GM19238 (cell line): ENCODE results near the gene KCTD8.

ENCODE experiments used
- DNase-seq: peaks from one replicate; pipeline ENCODE4 v3.0.0; 2011; ENCODE audit warnings: low spot score; ENCODE audit not compliant: insufficient read length

The KCTD8 gene

DNA sequence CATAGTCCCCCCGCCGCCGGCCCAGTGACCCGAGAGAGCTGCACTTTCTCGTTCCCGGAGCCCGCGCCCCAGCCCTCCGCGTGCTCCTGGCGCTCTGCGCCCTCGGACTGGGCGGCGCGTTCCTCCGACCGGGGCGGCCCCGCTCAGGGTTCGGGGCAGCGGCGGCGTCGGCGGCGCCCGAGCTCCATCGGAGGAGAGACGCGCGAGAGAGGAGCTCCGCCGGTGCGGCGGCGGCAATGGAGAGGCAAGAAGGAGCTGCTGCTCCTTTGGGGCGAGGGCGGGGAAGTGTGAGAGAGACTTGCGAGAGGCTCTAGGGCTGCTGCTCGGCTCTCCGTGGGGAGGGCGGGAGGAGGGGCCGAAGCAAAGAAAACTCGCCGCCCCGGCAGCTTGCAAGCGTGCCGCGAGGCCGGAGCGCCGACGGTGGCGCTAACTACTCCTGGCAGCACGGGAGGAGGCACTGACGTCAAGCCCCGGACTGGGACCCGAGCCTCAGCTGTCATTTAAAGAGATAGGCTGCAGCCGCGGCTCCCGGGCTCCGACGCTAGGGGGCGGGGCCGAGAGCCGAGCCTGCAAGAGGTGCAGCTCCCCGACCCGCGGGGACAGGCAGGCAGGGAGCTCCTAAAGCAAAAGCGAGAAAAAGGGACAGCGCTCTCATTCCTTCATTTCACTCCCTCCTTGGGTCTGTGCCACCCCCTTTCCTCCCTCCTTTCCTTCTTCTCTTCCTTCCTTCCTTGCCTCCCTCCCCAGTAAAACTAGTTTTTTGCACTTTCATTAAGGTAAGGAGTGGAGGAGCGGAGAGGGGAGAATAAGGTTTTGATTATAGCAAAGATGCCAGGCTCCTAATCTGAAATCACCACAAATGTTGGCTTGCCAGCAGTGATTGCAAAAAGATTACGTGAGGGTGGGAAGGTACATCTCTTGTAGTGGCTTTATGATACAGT, at the start of gene KCTD8:
Gene KCTD8 (minus strand): TSS at position 289 of the 941 bp plus-strand sequence.
- peak; percentile 67 for DNase-seq

DNA sequence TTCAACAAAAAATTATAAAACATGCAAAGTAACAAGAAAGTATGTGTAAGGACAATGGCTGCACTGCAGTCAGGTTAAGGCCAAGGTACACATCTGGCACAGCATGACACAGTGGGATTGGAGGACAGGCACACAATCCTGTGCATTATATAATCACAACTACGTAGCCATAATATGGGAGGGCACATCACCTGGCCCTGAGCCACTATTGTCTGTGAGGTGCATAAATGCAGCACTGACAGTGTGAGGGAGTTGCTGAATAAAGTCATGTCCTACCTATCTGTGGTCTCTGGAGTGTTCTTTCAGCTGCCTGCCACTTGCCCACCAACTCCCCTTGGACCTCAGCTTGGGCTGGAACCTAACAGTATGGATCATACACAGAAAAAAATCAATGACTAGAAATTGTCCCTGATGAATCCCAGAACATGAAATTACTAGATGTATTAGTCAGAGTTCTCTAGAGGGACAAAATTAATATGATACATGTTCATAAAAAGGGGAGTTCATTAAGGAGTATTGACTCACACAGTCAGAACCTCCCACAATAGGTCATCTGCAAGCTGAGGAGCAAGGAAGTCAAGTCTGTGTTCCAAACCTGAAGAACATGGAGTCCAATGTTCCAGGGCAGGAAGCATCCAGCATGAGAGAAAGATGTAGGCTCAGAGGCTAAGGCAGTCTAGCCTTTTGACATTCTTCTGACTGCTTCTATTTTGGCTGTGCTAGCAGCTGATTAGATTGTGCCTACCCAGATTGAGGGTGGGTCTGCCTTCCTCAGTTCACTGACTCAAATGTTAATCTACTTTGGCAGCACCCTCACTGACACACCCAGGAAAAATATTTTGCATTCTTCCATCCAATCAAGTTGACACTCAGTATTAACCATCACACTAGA, 46.4 kb upstream of the KCTD8 start:
- DNase-seq: no peak

DNA sequence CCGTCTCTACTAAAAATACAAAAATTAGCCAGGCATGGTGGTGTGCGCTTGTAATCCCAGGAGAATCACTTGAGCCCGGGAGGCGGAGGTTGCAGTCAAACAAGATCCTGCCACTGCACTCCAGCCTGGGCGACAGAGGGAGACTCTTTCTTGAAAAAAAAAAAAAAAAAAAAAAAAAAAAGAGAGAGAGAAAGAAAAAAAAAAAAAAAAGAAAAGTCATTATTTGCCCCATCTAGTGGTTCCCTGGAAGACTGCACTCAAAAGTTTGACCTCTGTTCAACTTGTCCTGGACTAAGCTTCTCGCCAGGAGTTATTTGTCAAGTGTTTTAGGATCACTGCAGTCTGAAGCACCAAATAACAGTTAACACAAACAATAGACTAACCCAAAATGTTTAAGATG, 45.3 kb upstream of the KCTD8 start:
- DNase-seq: peak; percentile 1

DNA sequence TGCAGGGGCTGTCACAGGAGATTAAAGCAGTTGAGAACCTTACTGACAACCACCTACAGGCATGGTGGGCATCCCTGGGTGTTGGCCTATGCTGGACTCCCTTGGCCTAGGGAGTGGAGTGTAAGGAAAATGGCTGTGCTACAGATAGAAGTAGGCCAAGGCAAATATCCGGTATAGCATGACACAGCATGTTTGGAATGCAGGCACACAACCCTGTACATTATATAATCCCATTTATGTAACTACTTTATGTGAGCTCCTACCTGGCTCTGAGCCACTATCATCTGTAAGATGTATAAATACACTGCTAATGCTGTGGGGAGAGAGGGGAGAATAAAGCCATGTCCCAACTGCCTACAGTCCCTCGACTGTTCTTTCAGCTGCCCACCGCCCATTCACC, 38.7 kb upstream of the KCTD8 start:
- no peak for DNase-seq

DNA sequence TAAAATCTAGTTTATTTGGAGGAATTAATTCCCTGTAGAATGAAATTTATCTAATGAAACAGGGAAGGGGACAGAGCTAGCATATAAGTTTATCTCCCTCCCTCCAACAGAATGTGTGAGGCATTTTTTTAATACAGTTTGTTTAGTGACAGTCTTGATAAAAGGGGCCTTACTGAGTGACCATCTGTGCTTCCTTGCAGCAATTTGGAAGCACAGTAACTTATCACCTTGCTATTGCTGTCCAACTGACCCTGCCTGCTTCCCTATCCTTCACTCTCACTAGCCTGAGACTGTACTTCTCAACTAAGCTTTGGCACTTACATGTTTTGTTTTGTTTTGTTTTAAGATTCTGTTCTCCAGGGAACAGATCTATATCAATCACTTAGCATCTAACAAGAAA, 31.1 kb upstream of the KCTD8 start:
- no peak for DNase-seq

DNA sequence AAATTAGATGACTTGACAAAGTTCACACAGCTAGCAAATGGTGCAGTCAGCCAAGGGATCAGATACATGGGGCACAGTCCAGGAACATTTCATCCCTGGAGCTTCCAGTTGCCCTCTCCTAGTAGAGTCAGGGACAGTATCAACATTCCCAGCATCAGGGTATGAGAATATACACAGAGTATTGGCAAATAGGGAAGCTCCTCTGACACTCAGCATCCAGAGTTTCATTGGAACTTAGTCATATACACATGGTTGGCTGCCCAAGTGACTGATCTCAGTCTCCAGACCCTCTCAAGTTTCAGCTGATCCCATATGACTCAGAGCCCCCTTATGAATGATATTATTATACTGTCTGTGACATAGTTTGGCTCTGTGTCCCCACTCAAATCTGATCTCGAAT, 13.7 kb upstream of the KCTD8 start:
- no peak for DNase-seq

DNA sequence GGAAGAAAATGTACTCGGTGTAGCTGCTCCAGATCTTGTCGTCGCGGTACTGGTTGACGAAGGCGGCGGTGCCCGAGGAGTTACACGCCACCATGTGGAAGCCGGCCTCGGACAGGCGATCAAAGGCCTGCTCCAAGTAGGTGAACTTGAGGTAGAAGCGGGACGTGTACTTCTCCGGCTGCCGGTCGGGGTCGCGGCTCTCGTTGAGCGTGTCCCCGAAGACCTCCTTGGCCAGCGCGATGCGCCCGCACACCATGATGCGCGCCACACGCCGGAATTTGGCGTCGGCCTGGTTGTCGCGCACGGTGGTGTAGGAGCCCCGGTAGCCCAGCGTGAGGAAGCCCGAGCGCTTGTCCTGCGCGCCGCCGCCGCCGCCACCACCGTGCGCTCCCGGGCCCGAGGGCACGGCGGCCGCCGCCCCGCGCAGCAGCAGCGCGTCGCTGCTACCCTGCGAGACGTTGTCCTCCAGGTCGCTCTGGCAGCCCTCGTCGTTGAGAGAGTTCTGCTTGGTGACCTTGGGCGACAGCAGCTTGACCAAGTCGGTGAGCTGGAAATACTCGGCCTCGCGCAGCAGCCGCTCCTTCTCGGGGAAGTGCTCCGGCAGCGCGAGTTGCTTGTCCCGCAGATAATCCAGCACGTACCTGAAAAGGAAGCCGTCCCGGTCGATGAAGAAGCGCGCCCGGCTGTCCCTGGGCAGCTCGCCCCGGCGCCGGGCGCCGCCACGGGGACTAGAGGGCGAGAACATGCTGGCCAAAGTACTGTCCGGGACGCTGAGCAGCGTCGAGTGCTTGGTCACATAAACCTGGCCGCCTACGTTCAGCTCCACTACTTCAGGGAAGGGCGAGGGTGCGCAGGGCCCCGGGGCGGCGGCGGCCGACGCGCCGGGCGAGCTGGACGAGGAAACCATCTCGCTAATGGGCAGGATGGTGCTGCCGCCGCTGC, 775 bp downstream of the KCTD8 start:
- DNase-seq: no peak

DNA sequence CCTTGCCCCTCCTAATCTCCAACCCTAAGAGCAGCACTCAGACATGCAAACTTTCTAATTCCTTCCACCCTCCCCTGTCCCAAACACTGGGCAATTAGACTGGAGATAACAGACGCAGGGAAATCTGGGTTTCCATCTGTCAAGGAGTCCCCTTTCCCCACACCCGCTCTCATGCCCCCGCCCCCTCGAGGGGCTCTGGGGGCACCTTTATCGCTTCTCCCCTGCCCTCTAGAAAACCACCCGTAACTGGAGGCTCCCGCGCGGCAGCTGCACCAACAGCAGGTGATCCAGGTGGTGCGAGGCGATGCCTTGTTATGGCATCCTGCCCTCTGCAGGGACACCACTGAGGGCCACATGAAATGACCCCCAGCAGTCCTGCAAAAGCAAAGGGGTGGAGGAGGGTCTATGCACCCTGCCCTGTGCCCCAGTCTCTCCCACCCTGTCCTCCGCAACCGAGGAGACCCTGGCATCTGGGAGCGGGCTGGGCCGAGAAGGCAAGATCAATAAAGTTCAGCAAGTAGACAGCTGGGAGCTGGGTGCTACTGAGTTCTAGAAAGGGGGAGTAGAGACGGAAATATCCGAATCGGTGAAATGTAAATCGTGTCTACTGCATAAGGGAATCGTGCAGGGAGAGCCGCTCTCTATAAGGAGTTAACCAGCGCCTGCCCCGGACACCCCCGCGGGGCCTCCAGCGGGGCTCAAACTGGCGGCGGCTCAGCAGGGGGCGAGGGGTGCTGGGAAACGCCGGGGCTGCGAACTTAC, 1.6 kb downstream of the KCTD8 start:
- DNase-seq: no peak

DNA sequence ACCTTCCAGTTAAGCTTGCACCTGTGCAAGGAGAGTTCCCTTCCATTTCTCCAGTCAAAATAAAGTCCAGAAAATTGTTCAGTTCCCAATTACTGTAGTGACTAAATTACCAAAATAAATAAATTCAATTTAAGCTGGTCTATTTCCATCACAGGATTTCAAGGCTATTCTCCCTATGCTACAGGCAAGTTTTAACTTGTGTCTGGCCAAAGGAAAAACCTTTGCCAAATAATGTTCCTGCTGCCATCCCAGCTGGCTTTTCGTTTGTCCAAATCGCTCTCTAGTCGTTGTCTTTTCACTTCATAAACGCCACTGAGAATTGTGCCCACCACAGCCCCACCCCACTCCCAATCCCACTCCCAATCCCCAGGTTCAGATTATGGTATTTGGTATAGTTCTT, 2.4 kb downstream of the KCTD8 start:
- no peak for DNase-seq

DNA sequence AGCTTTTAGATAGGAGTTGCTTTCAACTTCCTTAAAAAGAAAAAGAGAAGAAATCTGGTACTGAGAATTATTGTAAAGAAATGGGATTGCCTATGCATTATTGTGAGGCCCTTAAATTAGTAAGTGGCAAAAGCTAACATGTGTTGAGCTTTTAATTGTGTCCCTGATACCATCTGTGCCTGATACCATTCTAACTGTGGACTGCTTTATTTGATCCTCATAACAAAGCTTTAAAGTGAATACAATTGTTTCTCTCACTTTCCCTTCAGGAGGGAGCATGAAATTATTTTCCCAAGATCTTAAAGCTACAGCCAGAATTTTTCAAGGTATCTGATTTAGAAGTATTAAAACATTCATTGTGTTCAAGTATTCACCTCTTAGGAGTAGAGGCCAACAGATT, 9.9 kb downstream of the KCTD8 start:
- DNase-seq: no peak

DNA sequence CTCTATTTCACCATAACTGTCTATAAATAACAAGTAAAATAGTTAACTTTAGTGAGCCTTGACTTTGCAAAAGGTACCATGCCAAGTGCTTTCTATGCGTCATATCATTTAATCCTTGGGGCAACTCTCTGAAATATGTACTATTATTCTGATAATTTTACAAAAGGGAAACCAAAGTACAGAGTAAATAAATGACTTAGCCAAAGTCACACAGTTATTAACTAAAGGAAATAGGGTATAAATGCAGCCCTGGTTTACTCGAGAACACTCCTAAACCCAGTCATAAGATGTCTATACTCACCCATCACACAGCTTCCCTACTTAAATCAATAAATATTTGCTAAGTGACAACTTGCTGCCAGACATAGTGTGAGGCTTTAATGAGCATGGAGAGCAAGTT, 14.4 kb downstream of the KCTD8 start:
- no peak for DNase-seq

DNA sequence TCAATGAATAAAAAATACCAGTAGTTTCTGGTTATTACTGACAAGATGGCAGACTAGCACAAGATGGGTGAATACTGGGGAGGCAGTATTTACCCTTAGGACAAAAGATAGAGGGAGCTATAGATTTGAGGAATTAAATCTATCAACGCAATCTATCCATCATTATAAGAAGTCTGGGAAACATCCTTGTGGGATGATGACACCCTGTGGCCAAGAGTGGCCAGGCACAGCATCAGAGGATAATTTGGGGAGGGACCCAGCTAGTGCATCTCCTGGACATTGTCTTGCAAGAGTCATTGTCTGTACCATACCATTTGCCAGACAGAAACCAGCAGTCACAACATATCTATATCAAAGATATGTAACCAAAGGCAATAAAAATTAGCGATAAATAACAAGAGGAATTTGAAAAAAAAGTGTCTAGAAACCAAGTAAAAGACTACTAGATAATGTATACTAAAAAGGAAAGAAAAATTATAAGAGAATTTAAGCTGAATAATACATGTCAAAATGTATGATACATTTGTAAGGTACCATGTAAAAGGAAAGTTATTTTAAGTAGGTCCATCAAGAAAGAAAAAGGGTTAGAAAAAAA, 22.9 kb downstream of the KCTD8 start:
- DNase-seq: no peak

DNA sequence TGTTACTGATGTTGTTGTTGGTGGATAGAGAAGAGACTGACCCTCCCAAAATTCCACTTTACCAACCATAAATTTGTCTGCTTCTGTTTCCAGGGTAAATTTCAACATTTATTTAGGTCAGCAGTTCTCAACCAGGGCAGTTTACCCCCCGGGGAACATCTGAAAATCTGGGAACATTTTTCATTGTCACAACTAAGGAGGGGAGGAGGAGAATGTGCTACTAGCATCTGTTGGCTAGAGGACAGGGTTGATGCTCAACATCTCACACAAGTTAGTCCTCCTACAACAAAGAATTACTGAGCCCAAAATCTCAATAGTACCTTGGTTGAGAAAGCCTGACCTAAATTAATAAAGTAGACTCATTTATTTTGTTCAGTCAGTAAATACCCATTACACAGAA, 25.7 kb downstream of the KCTD8 start:
- DNase-seq: no peak

DNA sequence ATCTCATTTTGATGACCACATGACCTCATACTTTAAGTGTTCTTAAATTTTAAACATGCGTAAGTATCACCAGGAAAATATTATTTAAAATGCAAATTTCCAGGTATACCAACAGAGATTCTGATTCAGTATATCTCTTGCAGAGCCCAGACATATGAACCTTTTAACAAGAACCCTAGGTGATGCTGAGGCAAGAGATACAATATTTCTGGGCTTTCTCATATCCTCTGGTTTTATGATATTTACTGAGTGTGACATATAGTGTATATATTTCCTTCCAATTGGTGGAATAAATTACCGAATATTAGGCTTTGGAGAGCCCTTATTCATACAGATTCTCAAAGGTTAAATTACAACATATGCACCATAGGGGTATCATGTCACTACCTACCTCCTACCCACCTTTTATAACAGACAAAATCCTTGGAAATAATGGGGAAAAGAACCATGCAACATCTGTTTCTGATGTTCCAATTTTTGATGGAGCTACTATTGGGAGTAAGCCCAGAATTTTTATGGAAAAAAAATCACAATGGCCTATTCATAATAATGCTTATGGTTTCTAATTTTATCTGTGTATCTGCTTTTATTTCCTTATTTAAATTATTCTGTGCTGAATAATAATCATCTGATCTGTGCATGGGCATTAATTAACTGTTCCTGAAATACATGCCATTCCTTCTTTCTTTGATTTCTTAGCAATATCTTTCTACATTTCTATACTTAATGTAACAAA, 27.1 kb downstream of the KCTD8 start:
- no peak for DNase-seq

DNA sequence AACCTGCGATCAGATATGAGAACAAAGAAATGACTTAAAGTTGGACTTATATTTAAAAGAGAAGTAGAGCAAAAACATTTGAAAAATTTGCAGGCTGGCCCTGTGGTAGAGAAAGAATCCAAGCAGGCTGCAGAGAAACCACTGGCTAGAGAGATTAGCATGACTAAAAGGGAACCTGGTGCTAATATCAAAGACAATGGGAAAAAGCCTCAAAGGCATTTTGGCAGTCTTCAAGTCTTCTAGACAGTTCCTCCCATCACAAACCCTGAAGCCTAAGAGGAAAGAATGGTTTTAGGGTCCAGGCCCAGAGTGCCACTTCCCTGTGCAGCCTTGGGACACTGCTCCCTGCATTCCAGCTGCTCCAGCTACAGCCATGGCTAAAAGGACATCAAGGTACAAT, 33.4 kb downstream of the KCTD8 start:
- DNase-seq: no peak

DNA sequence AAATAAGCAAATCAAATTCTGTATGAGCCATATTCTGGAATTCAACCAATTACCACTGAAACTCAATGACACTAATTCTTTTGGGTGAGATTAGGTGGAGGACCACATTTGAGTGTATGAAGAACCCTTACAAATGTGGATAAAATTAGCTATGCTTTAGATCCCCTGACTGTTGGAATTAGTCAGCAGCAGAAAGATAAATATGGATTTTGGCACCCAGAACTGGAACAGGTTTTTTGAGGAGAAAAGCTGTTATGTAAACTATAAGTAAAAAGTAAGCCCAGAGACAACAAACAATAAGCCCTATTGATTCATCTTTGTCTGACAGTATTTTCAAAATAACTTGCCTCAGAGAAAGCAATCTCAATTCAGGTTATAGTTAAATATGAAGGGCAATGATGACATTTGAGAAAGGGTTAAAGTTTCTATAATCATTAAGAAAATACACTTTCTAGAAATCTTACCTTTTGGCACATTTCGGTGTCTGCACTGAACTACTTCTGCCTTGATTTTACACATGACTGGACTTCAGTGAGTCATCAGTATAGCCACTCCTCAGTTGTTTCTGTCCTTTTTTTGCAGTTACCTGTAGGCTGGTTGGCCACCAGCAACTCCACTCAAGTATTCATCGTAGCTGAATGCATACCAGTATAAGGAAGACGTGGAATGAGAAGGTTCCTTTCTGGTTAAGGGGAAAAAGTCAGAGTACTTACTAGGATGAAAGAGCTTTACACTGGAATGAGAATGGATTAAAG, 80.0 kb downstream of the KCTD8 start:
- DNase-seq: no peak

DNA sequence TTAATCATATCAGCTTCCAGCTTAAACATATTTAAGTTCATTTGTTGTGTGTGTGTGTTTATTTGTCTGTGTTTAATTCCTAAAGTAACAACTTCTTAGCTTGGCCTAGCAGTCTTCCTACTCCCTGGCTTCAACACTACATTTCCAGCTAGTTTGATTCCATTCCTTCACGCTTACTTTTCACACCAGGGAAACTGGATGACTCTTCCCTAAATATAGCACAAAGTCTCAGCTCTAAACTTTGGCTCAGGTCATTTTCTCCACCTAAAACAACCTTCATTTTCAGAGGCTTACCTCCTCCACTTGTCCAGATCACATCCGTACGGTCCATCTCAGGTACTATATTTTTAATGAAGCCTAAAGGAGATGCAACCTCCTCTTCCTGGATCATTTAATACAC, 94.4 kb downstream of the KCTD8 start:
- DNase-seq: no peak

DNA sequence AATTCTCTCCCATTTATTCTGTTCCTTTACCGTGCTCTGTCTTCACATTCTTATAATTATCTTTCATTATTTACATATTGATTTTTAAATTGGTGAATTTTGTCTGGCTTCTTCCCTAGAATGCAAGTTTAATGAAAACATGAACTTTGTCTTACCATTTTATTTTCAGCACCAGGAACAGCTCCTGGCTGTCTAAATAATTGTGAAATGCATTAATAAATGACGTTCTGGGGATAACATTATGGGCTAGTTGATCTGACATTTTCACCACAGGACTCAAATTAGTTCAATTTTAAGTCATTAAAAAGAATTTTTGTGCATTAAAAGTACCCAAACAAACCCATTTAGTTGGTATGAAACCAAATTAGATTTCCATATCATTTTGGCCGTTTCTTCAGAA, 97.5 kb downstream of the KCTD8 start:
- no peak for DNase-seq

DNA sequence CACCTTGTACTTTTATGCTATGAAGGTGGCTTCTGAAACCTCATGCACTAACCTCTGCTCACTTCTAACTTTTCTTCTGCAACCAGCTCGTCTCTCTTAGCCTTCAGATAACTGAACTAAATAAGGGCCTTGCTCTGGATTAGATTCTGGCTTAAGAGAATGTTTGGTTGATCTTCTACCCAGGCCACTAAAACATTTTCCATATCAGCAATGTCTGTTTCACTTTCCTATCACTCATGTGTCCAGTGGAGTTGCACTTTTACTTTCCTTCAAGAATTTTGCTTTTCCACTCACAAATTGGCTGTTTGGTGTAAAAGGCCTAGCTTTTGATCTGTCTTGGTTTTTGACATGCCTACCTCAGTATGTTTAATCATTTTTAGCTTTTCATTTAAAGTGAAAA, 105.8 kb downstream of the KCTD8 start:
- DNase-seq: no peak
